HG02588 (cell line): ENCODE measurements around the gene SMG6.

Experiments
- ATAC-seq: cut with Tn5 transposase; IDR thresholded peaks from one replicate; pipeline ENCODE4 v1.9.1; 2021; ENCODE audit warnings: mild to moderate bottlenecking, moderate library complexity; ENCODE audit not compliant: unreplicated experiment

The SMG6 gene

DNA sequence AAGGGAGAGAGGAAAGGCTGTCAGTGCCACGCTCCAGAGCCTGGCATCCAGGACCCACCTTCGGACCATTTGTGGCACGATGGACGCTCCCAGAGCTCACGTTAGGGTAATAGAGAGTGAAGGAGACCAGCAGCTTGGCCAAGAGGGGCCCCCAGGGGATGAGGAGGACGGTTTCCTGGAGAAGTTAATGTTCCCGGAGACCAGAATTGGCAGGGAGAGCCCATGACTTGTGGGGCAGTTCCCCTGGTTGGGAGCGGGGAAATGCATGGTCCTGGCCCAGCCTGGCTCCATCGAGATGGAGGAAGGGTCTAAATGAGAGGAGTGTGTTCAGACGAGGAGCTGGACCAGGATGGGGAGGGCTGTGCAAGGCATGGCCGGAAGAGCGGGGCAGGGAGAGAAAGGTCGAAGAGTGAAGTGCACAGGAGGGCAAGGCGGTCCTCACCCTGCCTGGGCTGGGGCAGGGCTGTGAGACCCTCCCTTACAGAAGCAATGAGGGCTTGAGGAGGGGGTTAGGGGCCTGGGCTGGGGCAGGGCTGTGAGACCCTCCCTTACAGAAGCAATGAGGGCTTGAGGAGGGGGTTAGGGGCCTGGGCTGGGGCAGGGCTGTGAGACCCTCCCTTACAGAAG is 251.5 kb downstream of the SMG6 start:
- ATAC-seq, result no peak

DNA sequence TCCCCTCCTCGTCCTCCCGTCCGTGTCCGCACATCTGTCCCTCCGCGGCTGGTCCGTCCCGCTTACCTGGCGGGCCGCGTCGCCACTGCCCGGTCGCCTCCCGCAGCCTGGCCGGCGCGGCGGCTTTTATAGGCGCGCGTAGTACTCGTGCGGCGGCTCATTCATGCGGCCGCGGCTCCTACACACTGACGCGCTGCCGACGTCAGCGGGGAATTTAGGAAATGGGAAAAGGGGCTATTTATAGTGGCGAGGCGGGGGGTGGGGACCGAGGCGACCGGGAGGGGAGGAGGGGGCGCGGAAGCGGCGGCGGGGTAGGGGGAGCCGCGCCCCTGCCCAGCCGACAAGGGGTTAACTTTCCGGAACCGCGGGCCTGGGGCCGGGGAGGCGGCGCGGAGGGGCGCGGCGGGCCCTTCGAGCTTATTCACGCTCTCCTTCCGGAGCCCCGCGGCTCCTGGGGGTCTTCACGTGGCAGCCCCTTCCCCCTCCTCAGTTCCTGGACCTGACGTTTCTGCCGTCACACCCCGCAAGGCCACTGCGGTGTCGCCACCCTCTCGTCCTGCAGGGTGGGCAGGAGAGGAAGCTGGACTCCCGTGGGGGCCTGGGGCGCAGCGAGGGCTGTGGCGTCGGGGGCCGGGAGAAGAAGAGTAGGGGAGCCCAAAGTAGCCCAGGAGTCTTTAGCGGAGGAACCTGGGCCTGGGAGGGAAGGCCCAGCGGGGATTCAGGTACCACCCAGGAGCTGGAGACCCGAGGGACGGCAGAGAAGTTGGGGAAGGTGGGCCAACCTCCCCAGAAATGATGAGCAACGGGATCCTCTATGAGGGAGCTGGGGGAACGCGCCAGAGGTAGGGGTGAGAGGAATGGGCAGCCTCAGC is 252.3 kb downstream of the SMG6 start:
- ATAC-seq, result no peak

DNA sequence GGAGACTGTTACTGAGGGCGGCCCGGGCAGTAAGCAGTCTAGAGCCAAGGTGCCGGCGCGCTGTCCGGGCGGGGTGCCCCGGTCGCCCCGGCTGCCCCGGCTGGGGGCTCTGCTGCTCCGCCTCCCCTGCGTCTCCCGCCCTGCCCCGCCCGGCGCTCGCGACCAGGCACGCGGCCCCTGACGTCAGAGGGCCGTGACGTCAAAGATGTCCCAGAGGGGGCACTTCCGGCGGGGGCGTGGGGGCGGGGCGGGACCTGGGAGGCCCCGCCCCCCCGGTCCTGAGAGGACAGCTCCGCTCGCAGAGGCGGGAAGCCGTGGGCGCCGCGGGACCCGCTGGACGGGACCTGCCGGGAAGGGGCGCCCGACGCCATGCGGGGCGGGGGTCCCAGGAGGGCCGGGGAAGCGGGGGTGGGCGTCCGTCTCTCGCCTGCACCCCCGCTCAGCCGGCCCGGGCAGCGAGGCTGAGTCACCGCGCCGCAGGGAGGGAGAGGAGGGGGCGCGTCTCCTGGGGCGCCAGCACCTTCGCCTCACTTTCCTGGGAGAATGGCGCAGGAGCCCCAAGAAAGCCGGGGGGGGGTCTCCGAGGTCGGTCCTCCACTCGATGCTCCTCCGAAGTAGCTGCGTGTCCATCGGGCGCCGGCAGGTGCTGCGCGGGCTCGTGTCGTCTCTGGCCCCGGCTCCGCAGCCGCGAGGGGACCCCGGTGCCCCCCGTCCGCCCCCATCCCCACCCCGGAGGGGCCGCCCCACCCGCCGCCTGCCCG is 253.1 kb downstream of the SMG6 start:
- peak; percentile 19 for ATAC-seq

DNA sequence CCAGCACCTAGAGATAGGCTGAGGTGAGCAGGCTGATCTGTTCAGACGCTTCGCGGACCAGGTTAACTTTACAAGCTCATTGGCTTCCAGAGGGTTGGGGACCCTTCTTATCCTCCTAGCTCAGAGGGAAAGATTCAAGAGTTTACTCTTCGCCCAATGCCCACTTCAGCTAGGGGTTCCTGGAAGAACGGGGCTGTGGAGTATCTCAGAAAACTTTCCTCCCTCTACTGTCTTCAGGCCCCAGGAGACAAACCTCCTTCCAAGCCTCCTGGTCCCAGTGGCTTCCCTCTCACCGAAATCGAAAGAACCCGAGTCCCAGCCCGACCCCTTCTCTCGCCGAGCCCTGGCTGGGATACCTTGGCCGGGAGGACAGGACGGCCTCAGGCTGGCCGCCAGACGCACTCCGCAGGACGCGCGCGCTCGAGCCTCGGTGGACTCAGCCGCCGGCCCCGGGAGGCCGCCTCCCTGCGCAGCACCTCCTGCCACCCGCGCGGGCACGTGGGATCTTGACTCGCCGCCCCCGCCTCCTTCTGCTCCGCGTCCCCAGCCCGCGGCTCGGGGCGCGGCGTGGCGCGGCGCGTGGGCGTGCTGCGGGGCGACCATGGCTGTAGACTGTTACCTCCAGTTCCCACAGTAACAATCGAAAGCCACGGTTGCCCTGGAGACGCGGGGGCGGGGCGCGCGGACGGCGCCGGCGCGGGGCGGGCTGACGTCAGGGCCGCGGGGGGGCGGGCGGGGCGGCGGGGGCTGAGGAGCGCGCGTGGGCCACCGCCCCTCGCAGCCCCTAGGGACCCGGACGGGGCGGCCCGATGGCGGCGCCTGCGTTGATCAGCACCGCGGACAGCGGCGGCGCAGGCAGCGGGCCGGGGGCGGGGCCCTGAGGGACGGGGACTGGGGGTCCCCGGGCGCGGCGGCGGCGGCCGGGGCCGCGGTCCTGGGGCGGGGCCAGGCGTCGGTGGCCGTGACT is 254.0 kb downstream of the SMG6 start:
- ATAC-seq, result peak; percentile 46

DNA sequence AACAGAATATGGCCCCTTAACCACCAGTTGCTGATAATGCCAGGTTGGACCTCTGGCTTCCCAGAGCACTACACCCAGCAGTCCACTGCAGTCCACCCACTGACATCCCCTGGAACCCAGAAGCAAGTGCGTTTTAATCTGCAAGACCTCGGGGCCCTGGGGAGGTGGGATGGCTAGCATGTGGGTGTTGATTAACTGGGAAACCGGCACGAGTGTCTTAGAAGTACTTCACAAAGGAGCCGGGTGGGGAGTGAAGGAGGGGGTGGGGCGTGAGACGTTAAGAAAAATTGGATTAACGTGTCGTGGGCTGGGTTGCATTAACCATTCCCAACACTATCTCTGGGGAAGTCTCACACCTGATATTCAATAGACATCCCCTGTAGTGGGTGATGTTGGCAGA is 254.8 kb downstream of the SMG6 start:
- ATAC-seq, result no peak

DNA sequence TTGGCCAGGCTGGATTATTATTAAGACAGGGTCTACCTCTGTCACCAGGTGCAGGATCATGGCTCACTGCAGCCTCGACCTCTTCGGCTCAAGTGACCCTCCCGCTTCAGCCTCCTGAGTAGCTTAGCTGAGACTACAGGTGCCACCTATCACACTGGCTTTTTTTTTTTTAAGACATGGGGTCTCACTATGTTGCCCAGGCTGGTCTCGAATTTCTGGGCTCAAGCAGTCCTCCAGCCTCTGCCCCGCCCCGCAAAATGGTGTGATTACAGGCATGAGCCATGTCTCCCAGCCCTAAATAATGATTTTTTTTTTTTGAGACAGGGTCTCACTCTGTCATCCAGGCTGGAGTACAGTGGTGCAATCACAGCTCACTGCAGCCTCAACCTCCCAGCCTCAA is 256.0 kb downstream of the SMG6 start:
- ATAC-seq, result no peak

DNA sequence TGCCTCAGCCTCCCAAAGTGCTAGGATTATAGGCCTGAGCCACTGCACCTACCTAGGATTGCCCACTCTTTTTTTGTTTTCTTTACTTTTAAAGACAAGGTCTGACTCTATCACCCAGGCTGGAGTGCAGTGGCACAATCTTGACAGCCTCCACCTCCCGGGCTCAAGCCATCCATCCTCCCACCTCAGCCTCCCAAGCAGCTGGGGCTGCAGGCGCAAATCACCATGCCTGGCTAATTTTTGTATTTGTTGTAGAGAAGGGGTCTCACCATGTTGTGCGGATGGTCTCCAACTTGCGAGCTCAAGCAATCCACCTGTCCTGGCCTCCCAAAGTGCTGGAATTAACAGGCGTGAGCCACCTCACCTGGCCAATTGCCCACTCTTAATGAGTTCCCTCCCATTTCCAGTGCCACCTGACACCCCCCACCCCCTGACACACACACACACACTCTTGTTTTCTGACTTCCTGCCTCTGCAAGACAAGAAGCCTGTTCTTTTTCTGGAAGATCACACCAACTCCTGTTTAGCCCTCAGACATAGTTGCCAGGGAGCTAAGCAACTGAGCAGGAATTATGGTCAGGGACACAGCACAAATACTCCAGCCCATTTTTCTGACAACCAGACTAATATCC is 259.2 kb downstream of the SMG6 start:
- ATAC-seq, result no peak

DNA sequence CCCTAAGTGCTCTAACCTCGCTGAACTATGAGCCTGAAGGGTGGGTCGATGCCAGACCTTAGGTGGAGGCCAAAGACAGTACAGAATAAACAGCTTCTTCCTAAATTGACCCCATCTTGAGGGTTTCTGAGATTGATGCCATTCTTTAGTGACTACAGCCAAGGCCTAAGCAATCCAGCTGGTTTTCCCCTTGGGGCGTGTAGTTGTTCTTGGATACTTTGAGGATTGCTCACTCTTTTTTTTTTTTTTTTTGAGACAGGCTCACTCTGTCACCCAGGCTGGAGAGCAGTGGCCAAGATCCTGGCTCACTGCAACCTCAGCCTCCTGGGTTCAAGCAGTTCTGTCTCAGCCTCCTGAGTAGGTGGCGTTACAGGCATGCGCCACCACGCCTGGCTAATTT is 259.8 kb downstream of the SMG6 start:
- no peak for ATAC-seq

DNA sequence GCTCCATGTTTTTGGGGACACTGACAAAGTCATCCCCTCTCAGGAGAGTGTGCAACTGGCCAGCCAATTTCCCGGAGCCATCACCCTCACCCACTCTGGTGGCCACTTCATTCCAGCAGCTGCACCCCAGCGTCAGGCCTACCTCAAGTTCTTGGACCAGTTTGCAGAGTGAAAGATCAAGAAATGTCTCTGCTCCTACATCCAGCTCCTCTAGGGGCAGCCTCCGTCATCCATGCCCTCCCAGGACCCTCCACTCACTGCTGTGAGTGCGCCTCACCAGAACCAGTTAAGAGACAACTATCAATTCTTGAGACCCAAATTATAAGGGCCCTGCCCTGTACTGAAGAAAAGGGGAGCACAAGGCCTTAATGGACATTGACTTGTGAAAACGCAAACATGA is 260.7 kb downstream of the SMG6 start:
- ATAC-seq, result no peak

DNA sequence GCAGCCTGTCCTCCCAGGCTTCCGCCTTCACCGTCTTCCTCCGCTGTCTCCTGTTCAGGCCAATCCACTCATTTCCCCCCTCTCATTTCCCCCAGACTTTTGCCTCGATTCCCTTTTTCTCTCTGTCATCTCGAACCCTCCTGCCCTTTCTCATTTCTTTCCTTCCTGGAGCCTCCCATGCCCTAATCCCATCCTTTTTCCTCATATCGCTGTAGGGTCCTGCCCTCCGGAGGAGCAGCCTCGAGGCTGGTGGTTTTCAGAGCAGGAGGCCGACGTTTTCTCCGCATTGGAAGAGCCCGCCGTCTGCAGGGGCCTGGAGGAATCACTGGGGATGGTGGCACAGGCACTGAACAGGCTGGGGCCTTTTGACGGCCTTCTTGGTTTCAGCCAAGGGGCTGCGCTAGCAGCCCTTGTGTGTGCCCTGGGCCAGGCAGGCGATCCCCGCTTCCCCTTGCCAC is 261.2 kb downstream of the SMG6 start:
- no peak for ATAC-seq

DNA sequence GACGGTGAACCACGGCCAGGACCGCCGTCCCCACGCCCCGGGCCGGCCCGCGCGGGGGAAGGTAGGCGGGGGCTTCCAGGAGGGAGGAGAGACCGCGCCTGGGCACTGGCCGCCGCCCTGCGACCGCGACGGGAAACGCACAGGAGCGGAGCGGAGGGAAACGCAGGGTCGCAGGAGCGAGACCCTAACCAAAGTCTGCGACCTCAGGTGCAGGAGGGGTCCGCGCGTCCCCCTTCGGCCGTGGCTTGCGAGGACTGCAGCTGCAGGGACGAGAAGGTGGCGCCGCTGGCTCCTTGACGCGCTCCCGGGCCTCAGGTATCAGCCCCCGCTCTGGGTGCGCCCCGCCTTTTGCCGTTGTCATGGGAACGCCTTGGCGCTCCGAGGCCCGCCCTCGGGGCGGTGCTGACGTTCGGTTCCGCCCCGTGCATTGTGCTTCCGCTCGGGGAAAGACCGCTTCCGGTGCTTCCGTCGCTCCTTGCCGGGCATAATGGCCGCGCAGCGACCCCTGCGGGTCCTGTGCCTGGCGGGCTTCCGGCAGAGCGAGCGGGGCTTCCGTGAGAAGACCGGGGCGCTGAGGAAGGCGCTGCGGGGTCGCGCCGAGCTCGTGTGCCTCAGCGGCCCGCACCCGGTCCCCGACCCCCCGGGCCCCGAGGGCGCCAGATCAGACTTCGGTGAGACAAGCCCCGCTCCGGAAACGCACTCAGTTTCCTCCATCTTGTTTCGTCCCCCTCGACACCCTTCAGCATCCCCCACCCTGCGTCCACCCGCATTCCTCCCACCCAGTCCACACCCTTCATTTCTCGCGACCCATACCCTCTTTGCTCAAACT is 261.8 kb downstream of the SMG6 start, which contains the start of gene OVCA2:
OVCA2 (plus strand) TSS at position 462 of the 829 bp plus-strand sequence; CDS start at position 488, 26 bp downstream.
- peak; percentile 89 for ATAC-seq

DNA sequence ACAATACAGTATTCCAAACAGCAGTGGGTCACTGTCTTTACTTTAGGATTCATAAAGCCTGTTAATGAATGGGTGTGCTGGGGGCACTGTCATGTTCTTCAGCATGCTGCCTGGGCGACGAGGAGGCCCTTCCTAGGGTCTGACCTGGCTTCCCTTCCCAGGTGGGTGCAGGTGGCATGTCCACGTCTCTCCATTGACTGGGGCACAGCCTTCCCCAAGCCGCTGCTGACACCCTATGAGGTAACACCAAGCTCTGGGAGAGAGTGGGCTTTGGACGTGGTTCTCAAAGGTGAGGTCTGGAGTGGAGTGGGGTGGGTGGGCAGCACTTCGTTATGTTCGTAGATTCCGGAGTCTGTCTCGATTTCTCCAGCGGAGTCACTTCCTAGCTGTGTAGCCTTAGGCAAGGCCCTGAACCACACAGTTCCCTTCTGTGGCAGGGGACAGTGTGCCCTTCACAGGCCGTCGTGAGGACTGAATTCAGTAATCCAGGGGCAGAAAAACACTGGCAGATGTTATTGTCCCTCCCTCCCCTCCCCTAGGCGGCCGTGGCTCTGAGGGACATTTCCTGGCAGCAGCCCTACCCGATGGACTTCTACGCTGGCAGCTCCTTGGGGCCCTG is 262.5 kb downstream of the SMG6 start:
- ATAC-seq, result no peak

DNA sequence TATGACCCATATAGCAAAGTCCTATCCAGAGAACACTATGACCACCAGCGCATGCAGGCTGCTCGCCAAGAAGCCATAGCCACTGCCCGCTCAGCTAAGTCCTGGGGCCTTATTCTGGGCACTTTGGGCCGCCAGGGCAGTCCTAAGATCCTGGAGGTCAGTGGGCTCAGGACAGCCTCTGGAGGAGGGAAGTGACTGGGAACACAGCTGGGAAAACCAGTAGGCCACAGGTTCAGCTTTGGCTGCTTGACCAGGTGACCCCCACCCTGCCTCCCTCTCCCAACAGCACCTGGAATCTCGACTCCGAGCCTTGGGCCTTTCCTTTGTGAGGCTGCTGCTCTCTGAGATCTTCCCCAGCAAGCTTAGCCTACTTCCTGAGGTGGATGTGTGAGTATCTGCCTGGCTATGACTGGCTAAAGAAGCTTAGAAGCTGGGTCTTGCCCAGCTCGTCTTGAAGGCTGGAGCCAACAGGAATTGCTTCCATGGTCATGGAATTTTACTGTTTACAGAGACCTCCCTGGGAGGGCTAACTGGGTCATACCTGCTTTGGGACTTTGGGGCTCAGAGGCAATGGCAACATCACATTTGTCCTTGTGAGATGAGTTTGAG is 263.3 kb downstream of the SMG6 start:
- no peak for ATAC-seq

DNA sequence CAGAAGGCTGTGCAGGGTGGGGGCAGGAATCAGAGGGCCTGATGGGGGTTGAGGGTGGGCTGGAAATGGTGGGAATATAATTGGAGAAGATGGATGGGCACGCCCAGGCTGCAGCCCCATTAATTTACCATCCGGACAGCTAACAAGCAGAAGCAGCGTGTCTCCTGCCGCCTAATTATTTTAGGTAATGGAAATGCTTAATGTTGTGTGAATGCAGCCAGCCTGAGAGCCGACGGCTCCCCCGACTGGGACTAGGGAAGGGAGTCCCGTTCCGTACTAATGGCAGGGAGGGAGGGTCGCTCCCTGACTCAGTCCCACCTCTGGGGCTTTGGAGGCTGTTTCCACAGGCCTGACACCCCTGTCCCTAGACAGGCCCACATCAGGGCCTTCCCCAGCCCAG is 266.4 kb downstream of the SMG6 start:
- no peak for ATAC-seq

DNA sequence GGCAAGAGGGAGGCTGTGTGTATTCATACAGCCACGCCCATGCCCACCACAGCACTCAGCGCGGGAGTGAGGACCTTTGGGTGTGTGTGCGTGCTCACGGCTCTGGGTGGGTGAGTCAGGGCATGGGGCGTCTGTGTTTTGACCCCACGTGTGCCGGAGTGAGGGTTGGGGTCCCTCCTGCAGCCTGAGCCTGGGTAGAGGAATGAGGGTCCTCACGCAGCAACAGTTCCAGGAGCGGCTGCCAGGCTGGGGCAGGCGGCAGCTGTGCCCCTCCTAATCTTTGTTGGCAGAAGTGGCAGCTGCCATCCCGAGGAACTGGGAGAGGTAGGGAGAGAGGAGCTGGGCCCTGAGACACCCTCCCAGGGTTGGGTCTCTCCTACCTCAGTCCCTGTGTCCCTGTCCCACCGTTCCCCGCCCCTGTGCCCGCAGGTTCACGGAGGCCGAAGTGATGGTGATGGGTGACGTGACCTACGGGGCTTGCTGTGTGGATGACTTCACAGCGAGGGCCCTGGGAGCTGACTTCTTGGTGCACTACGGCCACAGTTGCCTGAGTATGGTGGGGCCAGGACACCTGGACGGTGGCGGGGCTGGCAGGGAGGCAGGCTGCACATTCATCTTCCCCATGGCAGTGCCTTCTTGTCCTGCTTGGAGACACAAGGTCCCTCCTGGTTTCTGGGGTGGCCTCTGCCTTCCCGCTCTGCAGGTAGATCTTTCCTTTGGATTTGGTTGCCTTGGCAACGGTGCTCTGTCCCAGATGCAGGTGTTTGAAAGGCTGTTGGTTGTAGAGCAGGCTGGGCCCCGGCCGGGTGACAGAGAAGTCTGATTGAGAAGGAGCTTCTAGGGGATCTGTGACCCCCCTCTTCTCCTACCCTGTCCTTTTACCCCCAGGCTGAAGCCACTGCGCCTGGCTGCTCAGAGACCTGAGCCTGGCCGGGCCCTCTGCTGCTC is 267.8 kb downstream of the SMG6 start:
- no peak for ATAC-seq

DNA sequence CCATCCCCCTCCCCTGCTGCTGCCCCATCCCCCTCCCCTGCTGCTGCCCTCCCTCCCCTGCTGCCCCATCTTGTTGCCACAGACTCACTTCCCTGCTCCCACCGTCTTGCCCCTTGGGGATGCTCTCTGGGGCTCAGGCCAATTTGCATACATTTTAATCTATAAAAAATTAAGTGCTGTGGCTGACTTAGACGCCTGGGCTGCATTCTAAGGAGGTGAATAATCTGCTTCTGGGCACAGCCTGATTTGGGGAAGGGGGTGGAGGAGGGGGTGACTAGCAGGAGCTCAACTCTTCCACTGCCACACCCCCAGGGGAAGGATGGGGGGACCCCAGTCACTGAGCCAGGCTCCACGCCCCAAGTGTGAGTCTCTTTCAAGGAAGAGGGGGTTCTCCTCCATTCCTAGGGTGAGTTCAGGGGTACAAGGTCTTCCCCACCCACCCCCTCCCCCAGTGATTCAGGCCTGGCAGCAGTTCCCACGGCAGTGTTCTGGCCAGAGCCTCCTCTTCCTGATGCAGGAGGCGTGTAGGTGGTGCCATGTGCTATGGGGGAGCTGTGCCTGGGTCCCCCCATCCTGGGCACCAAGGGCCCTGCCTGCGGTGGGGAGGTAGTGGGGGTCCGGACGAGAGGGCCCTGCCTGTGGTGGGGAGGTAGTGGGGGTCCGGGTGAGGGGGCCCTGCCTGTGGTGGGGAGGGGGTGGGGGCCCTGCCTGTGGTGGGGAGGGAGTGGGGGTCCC is 268.6 kb downstream of the SMG6 start:
- no peak for ATAC-seq
